GM23248 (cell line): Measurements from ENCODE around the gene ZNF22. TPM values are rescaled to one million over a fixed set of nuclear protein-coding genes. Genes with fewer than 3 reads are reported as not detected.

Source experiments
- DNase-seq: peaks from one replicate; pipeline ENCODE4 v3.0.0-alpha.2; 2015
- H2AFZ ChIP-seq: fragments of 200-600 bp; sonication (generic); 2 replicates; pipeline ENCODE4 v1.6.1; 2016; ENCODE audit warnings: antibody characterized with exemption
- H3F3A ChIP-seq: fragments of 200-600 bp; sonication (generic); 2 replicates; pipeline ENCODE4 v1.6.1; 2016; ENCODE audit warnings: mild to moderate bottlenecking, antibody characterized with exemption, mixed run types; ENCODE audit not compliant: insufficient read depth
- H3K27ac ChIP-seq: fragments of 200-600 bp; sonication (generic); 2 replicates; pipeline ENCODE4 v1.5.1; 2016; ENCODE audit warnings: mild to moderate bottlenecking
- H3K27me3 ChIP-seq: fragments of 200-600 bp; sonication (generic); replicated peaks from 2 replicates; pipeline ENCODE4 v1.6.1; 2016; ENCODE audit warnings: mild to moderate bottlenecking; ENCODE audit not compliant: insufficient read depth
- H3K36me3 ChIP-seq: fragments of 200-600 bp; sonication (generic); 2 replicates; pipeline ENCODE4 v1.6.1; 2016; ENCODE audit warnings: low read depth, mild to moderate bottlenecking
- H3K4me1 ChIP-seq: fragments of 200-600 bp; sonication (generic); 2 replicates; pipeline ENCODE4 v1.6.1; 2016; ENCODE audit warnings: mild to moderate bottlenecking; ENCODE audit not compliant: insufficient read depth
- H3K4me2 ChIP-seq: fragments of 200-600 bp; sonication (generic); one replicate; pipeline ENCODE4 v1.6.1; 2016; ENCODE audit warnings: mild to moderate bottlenecking; ENCODE audit not compliant: unreplicated experiment
- H3K4me3 ChIP-seq: fragments of 200-600 bp; sonication (generic); 2 replicates; pipeline ENCODE4 v1.5.1; 2016; ENCODE audit warnings: mild to moderate bottlenecking
- H3K79me2 ChIP-seq: fragments of 200-600 bp; sonication (generic); 2 replicates; pipeline ENCODE4 v1.6.1; 2016; ENCODE audit warnings: mild to moderate bottlenecking; ENCODE audit not compliant: insufficient read depth
- H3K9ac ChIP-seq: fragments of 200-600 bp; sonication (generic); 2 replicates; pipeline ENCODE4 v1.6.1; 2016; ENCODE audit warnings: mild to moderate bottlenecking
- H3K9me2 ChIP-seq: fragments of 200-600 bp; sonication (generic); 2 replicates; pipeline ENCODE4 v1.6.1; 2016; ENCODE audit warnings: mixed run types, mild to moderate bottlenecking, moderate library complexity; ENCODE audit not compliant: insufficient read depth
- H3K9me3 ChIP-seq: fragments of 200-600 bp; sonication (generic); one replicate; pipeline ENCODE4 v1.6.1; 2017; ENCODE audit warnings: low read depth
- H4K20me1 ChIP-seq: fragments of 200-600 bp; sonication (generic); 2 replicates; pipeline ENCODE4 v1.6.0; 2016; ENCODE audit not compliant: insufficient read depth
- EZH2 ChIP-seq: fragments of 200-600 bp; sonication (generic); IDR thresholded peaks from 2 replicates; pipeline ENCODE4 v1.6.1; 2018; ENCODE audit warnings: antibody characterized with exemption, mild to moderate bottlenecking; ENCODE audit not compliant: insufficient read depth, poor library complexity, severe bottlenecking
- EZH2phosphoT487 ChIP-seq: fragments of 200-600 bp; sonication (generic); IDR thresholded peaks from 2 replicates; pipeline ENCODE4 v1.6.1; 2018; ENCODE audit warnings: antibody characterized with exemption, moderate library complexity, mild to moderate bottlenecking, low read depth; ENCODE audit not compliant: insufficient read depth
- WGBS, 2 experiments: methylation state at CpG; one replicate each; pipeline ENCODE4 v1.1.6; 2015 to 2017; ENCODE audit warnings: low lambda C conversion rate in 2 of 2, low coverage in 1 of 2; ENCODE audit errors: missing lambda C conversion rate in 2 of 2; 5-methylcytosine and 5-hydroxymethylcytosine counted together
- in situ Hi-C: fragments of 300-500 bp; cut with MboI; formaldehyde crosslinking; loops from 2 replicates; pipeline ENCODE4 v1.15.0; 2020
- polyA plus RNA-seq: library from polyadenylated mRNA; unstranded; fragments of >200 nt; fragmentation: Nextera tagmentation; extraction: Ambion mirVana; gene quantifications from 2 replicates; pipeline ENCODE4 v1.2.1, GENCODE V29; 2016
- total RNA-seq: library from RNA; depleted of rRNA; stranded (reverse); fragments of >200 nt; shearing (Covaris generic); gene quantifications from 2 replicates; pipeline ENCODE4 v1.2.3, GENCODE V29; 2014; rRNA removed

ZNF22 gene
- total and polyA plus RNA-seq, 2 experiments from 2014 or later, result 15.5 to 17.3 TPM

DNA sequence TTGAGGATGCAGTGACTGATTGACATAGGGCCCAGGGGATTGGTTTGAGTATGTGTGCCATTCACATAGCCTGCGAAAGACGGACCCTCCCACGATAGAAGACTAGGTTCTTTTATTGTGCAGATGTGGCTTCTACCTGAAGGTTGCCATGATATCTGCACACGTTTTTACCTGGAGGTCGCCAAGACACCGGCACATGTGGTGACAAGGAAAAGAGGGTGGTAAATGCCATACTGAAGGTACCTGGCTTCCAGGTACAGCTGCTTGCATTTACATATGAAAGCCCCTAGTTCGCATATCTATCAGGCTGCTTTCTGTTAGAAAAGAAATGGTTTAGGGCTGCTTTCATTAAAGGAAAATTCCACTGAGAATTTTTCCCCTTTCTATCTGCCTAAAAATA lies 43.6 kb downstream of the ZNF22 start:
- no peaks in the 10 kb centered on the region for H3K9me2 ChIP-seq
- no peaks in the 10 kb centered on the region; the same call in 1 of the 2 replicates for H3K27me3 ChIP-seq
- no peak overlapping the region for H3K27ac ChIP-seq
- H3K4me1 ChIP-seq, result no peaks in the 10 kb centered on the region
- WGBS, 2 experiments, result 16 to 18% methylated on average over 7 of the region's 7 CpGs
- no peaks in the 10 kb centered on the region for H3K79me2 ChIP-seq
- H3K4me2 ChIP-seq, result no peak overlapping the region
- no peaks in the 10 kb centered on the region for H3K36me3 ChIP-seq
- no peaks in the 10 kb centered on the region for H3F3A ChIP-seq
- no peaks in the 10 kb centered on the region for H3K9me3 ChIP-seq
- no peak for DNase-seq
- no peaks in the 10 kb centered on the region for H4K20me1 ChIP-seq
- no peak overlapping the region for H3K4me3 ChIP-seq
- no peak for TF ChIP-seq EZH2phosphoT487
- TF ChIP-seq EZH2, result no peak
- in situ Hi-C loops, result no loop called here
- no peak overlapping the region for H2AFZ ChIP-seq
- H3K9ac ChIP-seq, result no peak overlapping the region

DNA sequence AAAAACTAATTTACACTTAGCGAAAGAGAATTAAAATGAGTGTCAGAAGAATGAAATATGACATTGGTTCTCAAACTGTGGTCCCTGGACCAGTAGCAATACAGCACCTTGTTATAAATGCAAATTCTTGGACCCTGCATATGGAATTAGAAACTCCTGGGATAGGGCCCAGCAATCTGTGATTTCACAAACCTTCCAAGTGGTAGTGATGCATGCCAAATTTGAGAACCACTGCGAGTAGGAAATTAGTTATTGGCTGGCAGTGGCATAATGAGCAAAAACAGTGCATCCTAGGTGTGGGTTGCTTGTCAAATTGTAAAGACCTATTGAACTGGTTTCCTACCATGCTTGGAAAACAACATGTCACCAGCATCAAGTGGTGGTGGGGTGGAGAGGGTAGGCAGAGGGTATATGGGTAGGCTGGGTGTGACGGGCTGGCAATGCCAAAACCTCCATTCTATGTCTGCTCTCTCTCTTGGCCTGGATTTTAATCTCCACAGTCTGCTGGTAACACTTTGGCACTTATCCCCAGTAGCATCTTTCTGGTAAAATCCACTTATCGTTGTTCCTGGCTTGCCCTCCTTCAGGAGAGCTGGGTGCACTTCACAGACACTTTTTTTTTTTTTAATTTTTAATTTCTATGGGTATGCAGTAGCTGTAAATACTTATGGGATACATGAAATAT lies 50.0 kb downstream of the ZNF22 start:
- H3K9ac ChIP-seq, result no peak overlapping the region
- 29 to 43% methylated on average over 4 of the region's 4 CpGs for WGBS, 2 experiments
- in situ Hi-C loops, result no loop called here
- H3K27ac ChIP-seq, result no peak overlapping the region
- H3K79me2 ChIP-seq, result no peaks in the 10 kb centered on the region
- DNase-seq, result no peak
- no peak overlapping the region for H3K4me3 ChIP-seq
- no peaks in the 10 kb centered on the region for H3K4me1 ChIP-seq
- H4K20me1 ChIP-seq, result no peaks in the 10 kb centered on the region
- H3K4me2 ChIP-seq, result no peak overlapping the region
- H3K27me3 ChIP-seq, result no peaks in the 10 kb centered on the region; the same call in 1 of the 2 replicates
- H3F3A ChIP-seq, result no peaks in the 10 kb centered on the region
- no peak overlapping the region for H2AFZ ChIP-seq
- no peaks in the 10 kb centered on the region for H3K9me2 ChIP-seq
- H3K36me3 ChIP-seq, result no peaks in the 10 kb centered on the region
- TF ChIP-seq EZH2phosphoT487 (no peak), EZH2 (no peak)
- no peaks in the 10 kb centered on the region for H3K9me3 ChIP-seq

DNA sequence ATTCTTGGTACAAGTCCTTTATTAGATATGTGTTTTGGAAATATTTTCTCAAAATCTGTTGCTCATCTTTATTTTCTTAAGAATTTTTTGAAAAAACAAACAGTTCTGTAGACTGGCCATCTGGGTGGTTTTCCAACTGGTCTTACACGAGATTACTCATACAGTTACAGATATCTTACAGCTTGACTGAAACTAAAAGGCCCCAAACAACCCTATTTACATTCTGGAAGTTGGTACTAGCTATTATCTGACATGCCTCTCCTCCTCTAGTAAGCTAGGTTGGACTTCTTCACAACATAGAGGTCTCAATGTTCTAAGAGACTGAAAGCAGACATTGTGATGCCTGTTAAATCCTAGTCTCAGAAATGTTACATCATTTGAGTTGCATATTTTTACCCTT lies 52.0 kb downstream of the ZNF22 start:
- H3K27me3 ChIP-seq, result no peaks in the 10 kb centered on the region; the same call in 1 of the 2 replicates
- H3K36me3 ChIP-seq, result no peaks in the 10 kb centered on the region
- no peaks in the 10 kb centered on the region for H3K9me2 ChIP-seq
- H3K27ac ChIP-seq, result no peak overlapping the region
- in situ Hi-C loops, result no loop called here
- H3K79me2 ChIP-seq, result no peaks in the 10 kb centered on the region
- DNase-seq, result no peak
- H3F3A ChIP-seq, result no peaks in the 10 kb centered on the region
- no peak overlapping the region for H3K4me2 ChIP-seq
- no peak overlapping the region for H3K9ac ChIP-seq
- no peak overlapping the region for H3K4me3 ChIP-seq
- H3K4me1 ChIP-seq, result no peaks in the 10 kb centered on the region
- 5 to 14% methylated on average over 1 of the region's 1 CpG for WGBS, 2 experiments
- no peaks in the 10 kb centered on the region for H4K20me1 ChIP-seq
- TF ChIP-seq EZH2phosphoT487, result no peak
- no peak for TF ChIP-seq EZH2
- H2AFZ ChIP-seq, result no peak overlapping the region
- no peaks in the 10 kb centered on the region for H3K9me3 ChIP-seq

DNA sequence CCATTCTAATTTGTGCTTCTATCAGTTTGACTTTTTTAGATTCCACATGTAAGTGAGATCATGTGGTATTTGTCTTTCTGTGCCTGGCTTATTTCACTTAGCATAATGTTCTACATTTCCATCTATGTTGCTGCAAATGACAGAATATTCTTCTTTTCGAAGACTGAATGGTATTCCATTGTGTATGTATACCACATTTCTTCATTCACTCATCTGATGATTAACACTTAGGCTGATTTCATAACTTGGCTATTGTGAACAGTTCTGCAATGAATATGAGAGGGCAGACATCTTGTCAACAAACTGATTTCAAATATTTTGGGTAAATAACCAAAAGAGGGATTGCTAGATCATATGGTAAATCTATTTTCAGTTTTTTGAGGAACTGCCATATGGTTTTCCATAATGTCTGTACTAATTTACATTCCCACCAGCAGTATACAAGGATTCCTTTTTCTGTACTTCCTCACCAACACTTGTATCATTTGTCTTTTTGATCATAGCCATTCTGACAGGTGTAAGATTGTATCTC lies 52.9 kb downstream of the ZNF22 start:
- Histone ChIP-seq H3K9ac (no peak overlapping the region), H3K9me2 (no peaks in the 10 kb centered on the region), H3K79me2 (no peaks in the 10 kb centered on the region), H4K20me1 (no peaks in the 10 kb centered on the region), H3K4me3 (no peak overlapping the region), H3K9me3 (no peaks in the 10 kb centered on the region), H3K27ac (no peak overlapping the region), H3K36me3 (no peaks in the 10 kb centered on the region), H3K4me1 (no peaks in the 10 kb centered on the region), H3F3A (no peaks in the 10 kb centered on the region), H3K27me3 (no peaks in the 10 kb centered on the region; the same call in 1 of the 2 replicates), H2AFZ (no peak overlapping the region), H3K4me2 (no peak overlapping the region)
- in situ Hi-C loops, result no loop called here
- no peak for DNase-seq
- TF ChIP-seq EZH2 (no peak), EZH2phosphoT487 (no peak)
- 0 to 5% methylated on average over 1 of the region's 1 CpG for WGBS, 2 experiments

Other genes starting within 250 kb of the ZNF22 start
- gene TMEM72, start 89.6 kb upstream of the ZNF22 start, total RNA-seq, result not detected in 2 replicates
- not detected in 2 replicates for gene TMEM72, start 89.6 kb upstream of the ZNF22 start, polyA plus RNA-seq
- gene RASSF4, start 41.1 kb upstream of the ZNF22 start, total RNA-seq, result 1.0 and 2.1 TPM in 2 replicates
- 2.3 and 2.9 TPM in 2 replicates for gene RASSF4, start 41.1 kb upstream of the ZNF22 start, polyA plus RNA-seq
- 7.0 and 10.1 TPM in 2 replicates for gene DEPP1, start 22.1 kb upstream of the ZNF22 start, total RNA-seq
- gene DEPP1, start 22.1 kb upstream of the ZNF22 start, polyA plus RNA-seq, result 10.2 and 13.8 TPM in 2 replicates